ENCODE data around the gene GABRB3.

DNA sequence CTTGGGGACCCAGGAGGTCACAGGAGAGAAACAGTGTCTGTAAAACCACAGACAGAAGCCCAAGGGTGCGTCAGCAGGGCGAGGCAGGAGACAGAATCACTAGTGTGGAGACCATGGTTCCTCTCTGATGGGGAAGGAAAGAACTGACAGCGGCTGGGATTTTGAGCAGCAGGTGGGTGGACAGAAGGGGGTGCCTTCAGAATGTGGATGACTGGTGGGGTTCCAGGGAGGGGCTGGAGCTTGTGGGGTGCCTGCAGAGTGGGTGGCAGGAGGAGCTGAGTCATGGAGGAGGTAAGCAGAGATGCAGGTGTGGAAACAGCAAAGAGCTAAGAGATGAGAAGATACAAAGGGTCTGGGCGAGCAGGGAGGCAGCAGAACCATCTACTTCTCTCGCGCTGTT is 124.2 kb downstream of the GABRB3 start:
- TF ChIP-seq POLR2A (IDR thresholded peaks at IDR 0.05; ENCODE audit: low read length) = no peak
- TF ChIP-seq GATA1 (IDR thresholded peaks at IDR 0.05; ENCODE audit: low read depth, low read length) = no peak
